ENCODE data around the gene EPSTI1. TPM values are rescaled to one million over a fixed set of nuclear protein-coding genes. Genes with fewer than 3 reads are reported as not detected.

The EPSTI1 gene
- total RNA-seq, 1 donor from 2014 or later, result 2.6 TPM

GRCh38 chr13:43003729-43004128 is 11.7 kb upstream of the EPSTI1 start:
- Histone ChIP-seq H3K4me3 (no peak overlapping the region), H3K9me3 (replicated peaks) (no peaks in the 10 kb centered on the region), H3K36me3 (no peaks in the 10 kb centered on the region), H3K27ac (replicated peaks) (no peak overlapping the region), H3K4me1 (peaks cover 9% of the 10 kb centered on the region), H3K27me3 (ENCODE audit: low read depth) (no peaks in the 10 kb centered on the region)
- TF ChIP-seq CTCF (IDR thresholded peaks at IDR 0.05; ENCODE audit: borderline replicate concordance), result no peak
- intact Hi-C loops (cut with micrococcal nuclease), result no loop called here
- DNase-seq, result no peak

- intact Hi-C loops (cut with micrococcal nuclease), result no loop called here
- Histone ChIP-seq H3K27me3 (ENCODE audit: low read depth) (no peaks in the 10 kb centered on the region), H3K4me1 (peaks cover 9% of the 10 kb centered on the region), H3K9me3 (replicated peaks) (no peaks in the 10 kb centered on the region), H3K4me3 (no peak overlapping the region), H3K27ac (replicated peaks) (no peak overlapping the region), H3K36me3 (no peaks in the 10 kb centered on the region)
- no peak for DNase-seq
- no peak for TF ChIP-seq CTCF (IDR thresholded peaks at IDR 0.05; ENCODE audit: borderline replicate concordance)
These were observed 11.0 kb upstream of the EPSTI1 start for GRCh38 chr13:43003010-43003409.

GRCh38 chr13:43002021-43002420 is 10.0 kb upstream of the EPSTI1 start:
- Histone ChIP-seq H3K27me3 (ENCODE audit: low read depth) (no peaks in the 10 kb centered on the region), H3K36me3 (no peaks in the 10 kb centered on the region), H3K27ac (replicated peaks) (no peak overlapping the region), H3K4me3 (no peak overlapping the region), H3K4me1 (peaks cover 9% of the 10 kb centered on the region), H3K9me3 (replicated peaks) (no peaks in the 10 kb centered on the region)
- intact Hi-C loops (cut with micrococcal nuclease), result no loop called here
- no peak for TF ChIP-seq CTCF (IDR thresholded peaks at IDR 0.05; ENCODE audit: borderline replicate concordance)
- no peak for DNase-seq

- Histone ChIP-seq H3K4me1 (peaks cover 7% of the 10 kb centered on the region), H3K27me3 (ENCODE audit: low read depth) (no peaks in the 10 kb centered on the region), H3K9me3 (replicated peaks) (no peaks in the 10 kb centered on the region), H3K36me3 (no peaks in the 10 kb centered on the region), H3K27ac (replicated peaks) (no peak overlapping the region), H3K4me3 (no peak overlapping the region)
- no peak for DNase-seq
- no peak for TF ChIP-seq CTCF (IDR thresholded peaks at IDR 0.05; ENCODE audit: borderline replicate concordance)
- intact Hi-C loops (cut with micrococcal nuclease), result no loop called here
These were observed 8.6 kb upstream of the EPSTI1 start for GRCh38 chr13:43000676-43001075.

GRCh38 chr13:42999491-42999890 is 7.5 kb upstream of the EPSTI1 start:
- no peaks in the 10 kb centered on the region for H3K27me3 ChIP-seq (ENCODE audit: low read depth)
- no peaks in the 10 kb centered on the region for H3K36me3 ChIP-seq
- H3K27ac ChIP-seq (replicated peaks), result no peak overlapping the region
- no peaks in the 10 kb centered on the region for H3K9me3 ChIP-seq (replicated peaks)
- DNase-seq, result no peak
- no peak overlapping the region for H3K4me3 ChIP-seq
- no peak for TF ChIP-seq CTCF (IDR thresholded peaks at IDR 0.05; ENCODE audit: borderline replicate concordance)
- H3K4me1 ChIP-seq, result no peaks in the 10 kb centered on the region
- intact Hi-C loops (cut with micrococcal nuclease), result no loop called here

GRCh38 chr13:42997381-42997780 is 5.3 kb upstream of the EPSTI1 start:
- Histone ChIP-seq H3K36me3 (no peaks in the 10 kb centered on the region), H3K9me3 (replicated peaks) (no peaks in the 10 kb centered on the region), H3K27me3 (ENCODE audit: low read depth) (no peaks in the 10 kb centered on the region), H3K4me1 (peaks cover 2% of the 10 kb centered on the region), H3K4me3 (no peak overlapping the region), H3K27ac (replicated peaks) (no peak overlapping the region)
- intact Hi-C loops (cut with micrococcal nuclease), result no loop called here
- DNase-seq, result no peak
- TF ChIP-seq CTCF (IDR thresholded peaks at IDR 0.05; ENCODE audit: borderline replicate concordance), result no peak

Data from left ventricle myocardium inferior (tissue), 1 donor.